Endothelial cell of umbilical vein (primary cell): ENCODE data around the gene MPIG6B.

Source experiments
- CTCF ChIP-seq, 2 donors: IDR thresholded peaks; 1 replicate in 1 of 2; 2 replicates in 1 of 2; pipeline ENCODE4 v1.5.1; 2011; ENCODE audit warnings: low read length in 2 of 2, mild to moderate bottlenecking in 2 of 2, moderate library complexity in 2 of 2, control low read depth in 1 of 2, inconsistent platforms in 1 of 2, low read depth in 1 of 2; ENCODE audit not compliant: insufficient read depth in 1 of 2; ENCODE audit errors: extremely low read depth in 1 of 2
- EZH2 ChIP-seq: IDR thresholded peaks from 2 replicates; pipeline ENCODE4 v1.6.1; 2012; ENCODE audit warnings: borderline replicate concordance, low read depth, mild to moderate bottlenecking, moderate library complexity, low read length, inconsistent platforms; ENCODE audit not compliant: severe bottlenecking
- TF ChIP-seq, protein P1 (sequence below): IDR thresholded peaks from 2 replicates; pipeline ENCODE4 v1.6.1; 2011; ENCODE audit not compliant: insufficient read depth, insufficient read length

- no peak for TF ChIP-seq EZH2
- TF ChIP-seq CTCF (IDR thresholded peaks at IDR 0.05; ENCODE audit: extremely low read depth in 1 of 2, insufficient read depth in 1 of 2, low read depth in 1 of 2, low read length in 2 of 2), result no peak
- TF ChIP-seq, protein P1, sequence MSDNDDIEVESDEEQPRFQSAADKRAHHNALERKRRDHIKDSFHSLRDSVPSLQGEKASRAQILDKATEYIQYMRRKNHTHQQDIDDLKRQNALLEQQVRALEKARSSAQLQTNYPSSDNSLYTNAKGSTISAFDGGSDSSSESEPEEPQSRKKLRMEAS, result no peak
These were observed 10.6 kb downstream of the MPIG6B start for GRCh38 chr6:31733734-31734133.
